Kidney (tissue), 14 donors: ENCODE measurements around the gene NDUFA11. TPM values are rescaled to one million over a fixed set of nuclear protein-coding genes. Genes with fewer than 3 reads are reported as not detected.
A peak's percentile ranks its signal among the peaks of the same experiment; 100 is the strongest.

Experiments used
- DNase-seq, 5 donors: peaks; one replicate each; pipeline ENCODE4 v3.0.0-alpha.2; 2013 to 2020
- FAIRE-seq: peaks from 2 replicates; lab custom pipeline; 2012; peaks lifted over from hg19 to GRCh38; lab: Jason Lieb, UNC
- H3K27ac ChIP-seq, 2 donors: one replicate each; pipeline ENCODE4 v1.7.0; 2013; ENCODE audit warnings: low read depth in 2 of 2, low read length in 2 of 2, inconsistent platforms in 1 of 2
- H3K27me3 ChIP-seq: one replicate; pipeline ENCODE4 v1.7.1; 2013; ENCODE audit warnings: low read length, inconsistent platforms; ENCODE audit not compliant: control insufficient read depth, insufficient read depth
- H3K36me3 ChIP-seq, 3 donors: one replicate each; pipeline versions ENCODE4 v1.7.0 to v1.7.1; 2013; ENCODE audit warnings: low read length in 3 of 3, control low read depth in 1 of 3, inconsistent platforms in 1 of 3; ENCODE audit not compliant: insufficient read depth in 3 of 3, control insufficient read depth in 2 of 3
- H3K4me1 ChIP-seq, 3 donors: one replicate each; pipeline versions ENCODE4 v1.7.0 to v1.7.1; 2013; ENCODE audit warnings: low read length in 3 of 3, inconsistent platforms in 1 of 3, low read depth in 1 of 3; ENCODE audit not compliant: control insufficient read depth in 2 of 3, insufficient read depth in 2 of 3
- H3K4me3 ChIP-seq, 3 donors: one replicate each; pipeline versions ENCODE4 v1.7.0 to v1.8.1; 2013; ENCODE audit warnings: low read length in 3 of 3, control low read depth in 1 of 3, inconsistent platforms in 1 of 3
- H3K9ac ChIP-seq, 3 donors: one replicate each; pipeline versions ENCODE4 v1.7.0 to v1.7.1; 2013; ENCODE audit warnings: low read length in 3 of 3, control low read depth in 1 of 3, inconsistent platforms in 1 of 3
- H3K9me3 ChIP-seq, 3 donors: one replicate each; pipeline versions ENCODE4 v1.7.0 to v1.7.1; 2013; ENCODE audit warnings: low read length in 3 of 3, control low read depth in 1 of 3, inconsistent platforms in 1 of 3; ENCODE audit not compliant: control insufficient read depth in 2 of 3, insufficient read depth in 1 of 3
- intact Hi-C: fragments of 100-400 bp; cut with DNase I; formaldehyde crosslinking; loops from one replicate; pipeline ENCODE4 v1.11.1; 2022
- polyA plus RNA-seq: library from polyadenylated mRNA; stranded (reverse); fragments of 350-450 nt; fragmentation: Illumina TruSeq; extraction: RNeasy Lipid Tissue Mini Kit (QIAGEN cat#74804); gene quantifications from one replicate; pipeline ENCODE4 v1.2.3, GENCODE V29; 2014; ENCODE audit warnings: low read depth, low replicate concordance; ENCODE audit not compliant: insufficient read depth
- total RNA-seq: library from RNA; stranded (reverse); fragmentation: NEBNext Ultra II Directional; extraction: Animal tissue kit (Norgen Biotek cat#: 25700); gene quantifications from one replicate; pipeline ENCODE4 v1.2.1, GENCODE V29; 2021
- TF ChIP-seq, protein P1 (sequence below): IDR thresholded peaks from 3 replicates; pipeline ENCODE4 v1.5.1; 2012; ENCODE audit warnings: mild to moderate bottlenecking, moderate library complexity, borderline replicate concordance; ENCODE audit not compliant: insufficient read depth; ENCODE audit errors: extremely low read depth
- donor health status: control.
- donor health status: control.
- donor health status: control.
- donor health status: control.
- donor health status: control.
- donor health status: DM: yes; HTN: yes; CAD: no.
- donor health status: Normal renal cell carcinoma (clear cell type).

The NDUFA11 gene
- total and polyA plus RNA-seq, 2 donors from 2014 or later = 200 to 763 TPM

DNA sequence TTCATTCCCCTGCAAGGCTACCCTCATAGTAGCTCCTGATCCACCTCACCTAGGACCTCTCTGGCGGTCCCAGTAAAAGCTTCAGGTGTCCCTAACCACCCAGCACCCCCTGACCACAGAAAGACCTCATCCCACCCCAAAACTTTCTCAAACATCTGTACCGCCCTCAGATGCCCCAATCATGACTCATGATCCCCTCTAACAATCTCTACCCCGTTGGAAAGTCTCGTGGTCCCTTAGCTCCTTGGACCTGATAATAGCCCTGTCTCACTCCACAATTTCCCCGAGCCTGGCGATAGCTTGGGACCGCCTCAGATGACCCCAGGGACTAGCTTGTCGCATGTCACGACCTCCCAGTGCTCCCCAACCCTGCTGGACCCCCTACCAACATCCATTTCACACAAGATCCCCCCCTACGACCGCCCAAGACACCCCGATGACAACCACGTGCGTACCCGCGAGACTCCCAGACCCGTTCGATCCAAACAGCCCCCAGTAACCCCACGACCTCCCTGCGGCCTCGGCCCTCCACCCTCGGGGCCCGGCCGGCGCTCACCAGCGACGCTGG, 450 bp downstream of the NDUFA11 start:
- peak overlapping the region; percentile 94 to 99 (median 99) for H3K4me3 ChIP-seq
- H3K27me3 ChIP-seq = no peaks in the 10 kb centered on the region
- FAIRE-seq (no peak), DNase-seq (no peak)
- peak overlapping the region; percentile 90 to 92 for H3K27ac ChIP-seq
- TF ChIP-seq, protein P1, sequence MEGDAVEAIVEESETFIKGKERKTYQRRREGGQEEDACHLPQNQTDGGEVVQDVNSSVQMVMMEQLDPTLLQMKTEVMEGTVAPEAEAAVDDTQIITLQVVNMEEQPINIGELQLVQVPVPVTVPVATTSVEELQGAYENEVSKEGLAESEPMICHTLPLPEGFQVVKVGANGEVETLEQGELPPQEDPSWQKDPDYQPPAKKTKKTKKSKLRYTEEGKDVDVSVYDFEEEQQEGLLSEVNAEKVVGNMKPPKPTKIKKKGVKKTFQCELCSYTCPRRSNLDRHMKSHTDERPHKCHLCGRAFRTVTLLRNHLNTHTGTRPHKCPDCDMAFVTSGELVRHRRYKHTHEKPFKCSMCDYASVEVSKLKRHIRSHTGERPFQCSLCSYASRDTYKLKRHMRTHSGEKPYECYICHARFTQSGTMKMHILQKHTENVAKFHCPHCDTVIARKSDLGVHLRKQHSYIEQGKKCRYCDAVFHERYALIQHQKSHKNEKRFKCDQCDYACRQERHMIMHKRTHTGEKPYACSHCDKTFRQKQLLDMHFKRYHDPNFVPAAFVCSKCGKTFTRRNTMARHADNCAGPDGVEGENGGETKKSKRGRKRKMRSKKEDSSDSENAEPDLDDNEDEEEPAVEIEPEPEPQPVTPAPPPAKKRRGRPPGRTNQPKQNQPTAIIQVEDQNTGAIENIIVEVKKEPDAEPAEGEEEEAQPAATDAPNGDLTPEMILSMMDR = no peak
- H3K9ac ChIP-seq = peak overlapping the region; percentile 87 to 100 (median 87)
- no peaks in the 10 kb centered on the region for H3K9me3 ChIP-seq
- H3K36me3 ChIP-seq = no peaks in the 10 kb centered on the region
- peaks cover 0 to 12% (median 3%) of the 10 kb centered on the region in 3 donors for H3K4me1 ChIP-seq
- intact Hi-C loops = no loop called here

DNA sequence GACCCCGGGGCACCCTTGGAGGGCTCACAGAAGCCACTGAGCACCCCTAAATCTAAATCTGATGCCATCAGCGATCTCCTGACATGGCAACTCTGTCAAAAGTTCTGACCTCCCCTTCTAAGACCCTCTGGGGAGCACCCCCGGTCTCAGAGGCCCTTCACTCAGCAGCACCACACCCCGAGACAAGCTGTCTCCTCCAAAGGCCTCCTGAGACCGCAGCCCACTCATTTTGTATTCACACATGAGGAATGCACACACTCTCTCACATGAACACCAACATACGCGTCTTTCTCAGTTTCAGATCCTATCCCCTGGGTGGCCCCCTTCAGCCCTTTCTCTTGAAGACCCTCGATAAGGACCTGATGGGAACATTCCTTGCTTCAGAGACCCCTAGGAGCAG, 2.6 kb downstream of the NDUFA11 start:
- intact Hi-C loops = no loop called here
- Histone ChIP-seq H3K4me3 (no peak overlapping the region), H3K27me3 (no peaks in the 10 kb centered on the region), H3K9ac (no peak overlapping the region), H3K4me1 (peaks cover 0 to 10% (median 3%) of the 10 kb centered on the region in 3 donors), H3K36me3 (peaks cover 0 to 1% (median 0%) of the 10 kb centered on the region in 3 donors), H3K9me3 (no peaks in the 10 kb centered on the region), H3K27ac (no peak overlapping the region)
- DNase-seq (no peak), FAIRE-seq (no peak)
- TF ChIP-seq, protein P1 = no peak

DNA sequence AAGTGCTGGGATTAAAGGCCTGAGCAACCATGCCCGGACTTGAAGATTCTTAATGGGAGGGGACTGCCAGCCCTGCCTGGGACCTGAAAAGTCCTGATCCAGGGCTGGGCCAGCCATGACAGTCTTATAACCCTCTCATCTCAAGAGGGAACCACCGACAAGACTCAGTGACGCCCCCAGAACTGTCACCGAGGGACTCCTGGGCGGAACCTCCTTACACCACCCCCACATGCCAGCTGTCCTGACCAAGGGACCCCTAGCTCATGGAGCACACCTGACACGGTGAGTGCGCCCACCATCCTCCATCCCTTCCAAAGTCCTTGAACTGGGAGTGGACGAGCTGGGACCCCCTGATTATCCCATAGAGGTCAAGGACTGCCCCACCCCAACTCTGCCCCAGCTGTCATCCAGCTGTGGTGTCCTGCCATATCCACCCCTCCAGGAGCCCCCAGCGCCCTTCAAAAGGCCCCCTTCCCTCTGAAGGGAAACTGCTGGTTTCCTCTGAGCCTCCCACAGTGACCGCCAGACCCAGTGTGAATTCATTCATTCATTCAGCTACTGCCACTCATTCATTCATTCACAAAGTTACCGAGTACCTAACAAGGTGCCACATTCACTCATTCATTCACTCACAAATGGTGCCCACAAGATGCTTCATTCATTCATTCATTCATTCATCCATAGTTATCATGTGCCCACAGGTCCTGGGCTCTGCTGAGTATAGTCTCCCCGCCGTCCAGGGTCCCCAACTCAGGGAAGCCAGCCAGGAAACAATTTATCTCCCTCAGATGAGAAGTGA, 3.7 kb downstream of the NDUFA11 start:
- intact Hi-C loops = loop anchor here (10.0 kb wide), 1 partner anchor 95 kb away; the partner anchor contains the start of gene NRTN
- Histone ChIP-seq H3K36me3 (peaks cover 0 to 4% (median 0%) of the 10 kb centered on the region in 3 donors), H3K9ac (no peak overlapping the region), H3K4me3 (no peak overlapping the region), H3K27ac (no peak overlapping the region), H3K9me3 (no peaks in the 10 kb centered on the region), H3K4me1 (peaks cover 0 to 10% (median 3%) of the 10 kb centered on the region in 3 donors), H3K27me3 (no peaks in the 10 kb centered on the region)
- DNase-seq = no peak
- TF ChIP-seq, protein P1 = no peak
- no peak for FAIRE-seq
